ENCODE data around the gene FIGNL2. TPM values are rescaled to one million over a fixed set of nuclear protein-coding genes. Genes with fewer than 3 reads are reported as not detected.

The FIGNL2 gene
- total and polyA plus RNA-seq, 2 of the 13 experiments (the other 11 are each of a cell fraction or from before 2014, with no cell fraction given), result 0.82 to 1.00 TPM

- H3K4me3 ChIP-seq (replicated peaks in 1 of 3; ENCODE audit: insufficient read depth in 1 of 3, low read depth in 2 of 3, low read length in 3 of 3), result no peak overlapping the region
- WGBS (ENCODE audit: low lambda C conversion rate), result 86% methylated on average over 32 of the region's 32 CpGs
Measured at GRCh38 chr12:51819736-51820525, 28.6 kb downstream of the FIGNL2 start.

More at GRCh38 chr12:51819736-51820525, 28.6 kb downstream of the FIGNL2 start:
- Histone ChIP-seq H3K4me2 (ENCODE audit: low read depth, low read length) (no peak overlapping the region), H3K36me3 (replicated peaks in 1 of 2; ENCODE audit: control insufficient read depth in 1 of 2, insufficient read depth in 2 of 2, low read length in 2 of 2) (no peaks in the 10 kb centered on the region), H3K9me3 (ENCODE audit: low read length) (no peaks in the 10 kb centered on the region), H2AFZ (ENCODE audit: low read length) (no peak overlapping the region), H3K4me1 (ENCODE audit: insufficient read depth, low read length) (peaks cover 8% of the 10 kb centered on the region; the same call in 1 of the 2 replicates), H3K27me3 (ENCODE audit: control insufficient read depth in 1 of 2, insufficient read depth in 2 of 2, low read length in 2 of 2) (0 out of 5 replicates have a peak, but pooled peaks cover under 1 to 3% of the 10 kb centered on the region in 2 experiments), H3K27ac (ENCODE audit: extremely low read length, insufficient read depth, low read length) (no peak overlapping the region), H4K20me1 (ENCODE audit: insufficient read depth, low read length) (no peaks in the 10 kb centered on the region), H3K9ac (ENCODE audit: insufficient read depth, low read depth, low read length) (no peak overlapping the region), H3K79me2 (ENCODE audit: insufficient read depth, low read length) (no peaks in the 10 kb centered on the region)
- DNase-seq (ENCODE audit: low spot score) (no peak), FAIRE-seq (no peak), ATAC-seq (no peak)
- BruUV-seq (replicated peaks), result no TSS peak
- POLR2A ChIA-PET, result interaction anchor here (1.0 kb wide), 1 partner anchor 10 kb away, joined by 4 read pairs; no protein-coding TSS in a partner anchor
- TF ChIP-seq JARID2 (CRISPR knock-in tag; IDR thresholded peaks at IDR 0.05; ENCODE audit: insufficient replicate concordance), result no peak
- TF ChIP-seq ZNF83 (CRISPR knock-in tag; IDR thresholded peaks at IDR 0.05; ENCODE audit: borderline replicate concordance), result no peak
- TF ChIP-seq SRY (CRISPR knock-in tag; IDR thresholded peaks at IDR 0.05), result no peak
- TF ChIP-seq RNF219 (CRISPR knock-in tag; IDR thresholded peaks at IDR 0.05), result no peak
- no peak for TF ChIP-seq IRF2 (CRISPR knock-in tag; IDR thresholded peaks at IDR 0.05)
- no peak for TF ChIP-seq CCDC6 (CRISPR knock-in tag; IDR thresholded peaks at IDR 0.05)
- TF ChIP-seq TRIM24 (CRISPR knock-in tag; IDR thresholded peaks at IDR 0.05), result no peak
- TF ChIP-seq TGIF2 (CRISPR knock-in tag; IDR thresholded peaks at IDR 0.05), result no peak
- no peak for TF ChIP-seq ZNF619 (CRISPR knock-in tag; IDR thresholded peaks at IDR 0.05)
- TF ChIP-seq ATRX (CRISPR knock-in tag; IDR thresholded peaks at IDR 0.05; ENCODE audit: borderline replicate concordance), result no peak
- no peak for TF ChIP-seq ZNF552 (CRISPR knock-in tag; IDR thresholded peaks at IDR 0.05; ENCODE audit: borderline replicate concordance)
- TF ChIP-seq EED (CRISPR knock-in tag; IDR thresholded peaks at IDR 0.05), result no peak
- no peak for TF ChIP-seq ZNF597 (CRISPR knock-in tag; IDR thresholded peaks at IDR 0.05)
- no peak for TF ChIP-seq ZMAT3 (CRISPR knock-in tag; conservative IDR thresholded peaks at IDR 0.05)
- TF ChIP-seq ZNF484 (CRISPR knock-in tag; IDR thresholded peaks at IDR 0.05; ENCODE audit: borderline replicate concordance, low read depth), result no peak
- intact Hi-C loops (cut with micrococcal nuclease; ENCODE audit: unreplicated experiment) (no loop called here), in situ Hi-C loops (cut with HindIII; ENCODE audit: extremely low pct_ligation_motif_present, low pct_unique_long_range_greater_than_20kb) (loop anchor here (5.0 to 10.0 kb wide), 2 partner anchors 285 to 398 kb away; partner anchors contain the start of gene SLC4A8)
- CTCF ChIA-PET (ENCODE audit: low intra/inter-chr PET ratio, low total read pairs), result no interaction called here

All from HepG2 (cell line).